DMS114 treated with DMSO at 0.1 percent for 48 hours (cell line): Measurements from ENCODE around the gene TMEM250.
A peak's percentile ranks its signal among the peaks of the same experiment; 100 is the strongest.
"Not testable (repeated sequence)": the region's sequence is repeated elsewhere in the genome, so short reads cannot be mapped to it uniquely, and the experiment has no call there.

Experiments used
- DNase-seq: peaks from one replicate; lab custom pipeline; 2025; ENCODE audit not compliant: unreplicated experiment; lab: John Stamatoyannopoulos, UW

TMEM250 gene

GRCh38 chr9:136118320-136119060 is at the start of gene TMEM250:
TMEM250 (minus strand) TSS chr9:136118875; CDS start chr9:136116900, 1,975 bp downstream.
- peak; percentile 87 for DNase-seq

- DNase-seq: no peak
Observed at GRCh38 chr9:136163248-136163850, 44.7 kb upstream of the TMEM250 start.

- DNase-seq: no peak
Observed at GRCh38 chr9:136160995-136161610, 42.4 kb upstream of the TMEM250 start.

GRCh38 chr9:136160381-136160841 is 41.7 kb upstream of the TMEM250 start:
- DNase-seq: no peak

- DNase-seq: no peak
Observed at GRCh38 chr9:136159851-136160250, 41.2 kb upstream of the TMEM250 start.

- no peak for DNase-seq
Observed at GRCh38 chr9:136157477-136158265, 39.0 kb upstream of the TMEM250 start.

- DNase-seq: no peak
Observed at GRCh38 chr9:136156209-136157120, 37.8 kb upstream of the TMEM250 start.

- DNase-seq: no peak
Observed at GRCh38 chr9:136155576-136155975, 36.9 kb upstream of the TMEM250 start.

GRCh38 chr9:136154943-136155342 is 36.3 kb upstream of the TMEM250 start:
- no peak for DNase-seq

GRCh38 chr9:136153381-136154065 is 34.8 kb upstream of the TMEM250 start:
- no peak for DNase-seq

GRCh38 chr9:136152931-136153330 is 34.3 kb upstream of the TMEM250 start:
- no peak for DNase-seq

- DNase-seq: no peak
Observed at GRCh38 chr9:136152543-136152866, 33.8 kb upstream of the TMEM250 start.

- DNase-seq: no peak
Observed at GRCh38 chr9:136151848-136152542, 33.3 kb upstream of the TMEM250 start.

GRCh38 chr9:136151214-136151804 is 32.6 kb upstream of the TMEM250 start:
- DNase-seq: no peak

GRCh38 chr9:136150664-136151213 is 32.1 kb upstream of the TMEM250 start:
- not testable (repeated sequence) for DNase-seq

- no peak for DNase-seq
Observed at GRCh38 chr9:136149853-136150252, 31.2 kb upstream of the TMEM250 start.

GRCh38 chr9:136149337-136149736 is 30.7 kb upstream of the TMEM250 start:
- DNase-seq: no peak

- no peak for DNase-seq
Observed at GRCh38 chr9:136148766-136149165, 30.1 kb upstream of the TMEM250 start.
